HG03457 (cell line): ENCODE data around the gene PRAMEF14.
"Not testable (repeated sequence)": the region's sequence is repeated elsewhere in the genome, so short reads cannot be mapped to it uniquely, and the experiment has no call there.

Experiments used
- ATAC-seq: cut with Tn5 transposase; IDR thresholded peaks from one replicate; pipeline ENCODE4 v1.9.1; 2021; ENCODE audit warnings: moderate number of reproducible peaks; ENCODE audit not compliant: unreplicated experiment

The PRAMEF14 gene, protein sequence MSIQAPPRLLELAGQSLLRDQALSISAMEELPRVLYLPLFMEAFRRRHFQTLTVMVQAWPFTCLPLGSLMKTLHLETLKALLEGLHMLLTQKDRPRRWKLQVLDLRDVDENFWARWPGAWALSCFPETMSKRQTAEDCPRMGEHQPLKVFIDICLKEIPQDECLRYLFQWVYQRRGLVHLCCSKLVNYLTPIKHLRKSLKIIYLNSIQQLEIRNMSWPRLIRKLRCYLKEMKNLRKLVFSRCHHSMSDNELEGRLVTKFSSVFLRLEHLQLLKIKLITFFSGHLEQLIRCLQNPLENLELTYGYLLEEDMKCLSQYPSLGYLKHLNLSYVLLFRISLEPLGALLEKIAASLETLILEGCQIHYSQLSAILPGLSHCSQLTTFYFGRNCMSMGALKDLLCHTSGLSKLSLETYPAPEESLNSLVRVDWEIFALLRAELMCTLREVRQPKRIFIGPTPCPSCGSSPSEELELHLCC

DNA sequence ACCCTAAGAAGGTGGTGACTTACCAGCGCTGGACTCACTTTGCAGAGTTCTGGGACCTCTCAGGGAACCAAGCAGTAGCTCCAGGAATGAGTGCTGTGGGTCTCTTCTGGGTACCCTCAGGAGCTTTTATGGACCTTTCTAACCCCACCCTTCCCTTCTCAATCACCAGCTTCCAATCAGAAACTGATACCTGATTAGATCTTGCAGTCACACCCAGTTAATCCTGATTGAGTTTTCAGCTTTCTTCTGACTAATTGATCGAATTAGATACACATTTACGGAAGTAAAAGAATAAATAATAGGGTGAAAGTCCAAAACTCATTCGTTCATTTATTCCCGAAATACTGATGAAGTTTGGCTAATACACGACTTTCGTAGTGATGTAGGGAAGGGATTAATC is at the start of gene PRAMEF14:
Gene PRAMEF14, minus strand, starts transcription at position 101 of the 400 bp plus-strand sequence. CDS start 1,820 bp downstream, outside the sequence.
- ATAC-seq: not testable (repeated sequence)

DNA sequence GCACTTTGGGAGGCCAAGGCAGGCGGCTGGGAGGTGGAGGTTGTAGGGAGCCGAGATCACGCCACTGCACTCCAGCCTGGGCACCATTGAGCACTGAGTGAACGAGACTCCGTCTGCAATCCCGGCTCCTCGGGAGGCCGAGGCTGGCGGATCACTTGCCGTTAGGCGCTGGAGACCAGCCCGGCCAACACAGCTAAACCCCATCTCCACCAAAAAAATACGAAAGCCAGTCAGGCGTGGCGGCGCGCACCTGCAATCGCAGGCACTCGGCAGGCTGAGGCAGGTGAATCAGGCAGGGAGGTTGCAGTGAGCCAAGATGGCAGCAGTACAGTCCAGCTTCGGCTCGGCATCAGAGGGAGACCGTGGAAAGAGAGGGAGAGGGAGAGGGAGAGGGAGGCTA is 48.4 kb upstream of the PRAMEF14 start:
- ATAC-seq: not testable (repeated sequence)

DNA sequence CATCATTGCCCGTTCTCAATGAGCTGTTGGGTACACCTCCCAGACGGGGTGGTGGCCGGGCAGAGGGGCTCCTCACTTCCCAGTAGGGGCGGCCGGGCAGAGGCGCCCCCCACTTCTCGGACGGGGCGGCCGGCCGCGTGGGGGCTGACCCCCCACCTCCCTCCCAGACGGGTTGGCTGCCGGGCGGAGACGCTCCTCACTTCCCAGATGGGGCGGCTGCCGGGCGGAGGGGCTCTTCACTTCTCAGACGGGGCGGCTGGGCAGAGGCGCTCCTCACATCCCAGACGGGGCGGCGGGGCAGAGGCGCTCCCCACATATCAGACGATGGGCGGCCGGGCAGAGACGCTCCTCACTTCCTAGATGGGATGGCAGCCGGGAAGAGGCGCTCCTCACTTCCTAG is 47.8 kb upstream of the PRAMEF14 start:
- ATAC-seq: not testable (repeated sequence)

DNA sequence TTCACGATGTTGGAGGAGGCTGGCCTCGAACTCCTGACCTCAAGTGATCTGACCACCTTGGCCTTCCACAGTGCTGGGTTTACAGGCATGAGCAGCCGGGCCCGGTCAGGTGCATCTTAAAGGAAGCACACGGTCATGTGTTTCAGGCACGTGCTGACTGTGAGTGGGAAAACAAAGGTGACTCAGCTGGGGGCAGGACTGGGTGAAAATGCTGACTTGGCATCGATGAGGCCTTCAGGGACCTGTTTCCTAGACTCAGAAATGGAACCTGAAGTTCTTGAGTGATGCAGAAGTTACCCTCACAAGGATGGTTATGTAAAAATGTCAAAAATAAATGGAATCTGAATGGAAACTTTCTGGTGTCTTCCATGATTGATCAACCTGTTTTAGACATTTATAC is 46.1 kb upstream of the PRAMEF14 start:
- ATAC-seq: not testable (repeated sequence)

DNA sequence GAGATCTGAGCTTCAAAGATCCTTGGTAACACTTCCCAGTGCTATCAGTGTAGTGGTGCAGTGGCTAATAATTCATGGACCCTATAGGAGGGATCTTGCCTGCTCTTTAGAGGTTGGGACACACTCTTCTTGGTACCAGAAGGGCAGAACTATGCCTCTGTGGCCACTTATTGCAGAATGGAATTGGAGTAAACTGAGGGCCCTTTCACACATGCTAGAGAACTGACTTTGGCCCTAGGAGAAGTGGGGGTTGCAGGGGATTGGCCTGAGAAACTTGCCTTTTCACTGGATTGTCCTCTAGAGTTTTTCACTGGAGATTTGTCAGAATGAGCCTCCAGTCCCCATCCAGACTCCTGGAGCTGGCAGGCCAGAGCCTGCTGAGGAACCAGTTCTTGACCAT is 42.4 kb upstream of the PRAMEF14 start, which contains the start of gene PRAMEF17:
Gene PRAMEF17, plus strand, starts transcription at position 301 of the 400 bp plus-strand sequence. Its CDS starts 26 bp downstream, at position 327.
- not testable (repeated sequence) for ATAC-seq

- ATAC-seq: not testable (repeated sequence)
Measured at GRCh38 chr1:13380380-13380779, 33.4 kb upstream of the PRAMEF14 start.

DNA sequence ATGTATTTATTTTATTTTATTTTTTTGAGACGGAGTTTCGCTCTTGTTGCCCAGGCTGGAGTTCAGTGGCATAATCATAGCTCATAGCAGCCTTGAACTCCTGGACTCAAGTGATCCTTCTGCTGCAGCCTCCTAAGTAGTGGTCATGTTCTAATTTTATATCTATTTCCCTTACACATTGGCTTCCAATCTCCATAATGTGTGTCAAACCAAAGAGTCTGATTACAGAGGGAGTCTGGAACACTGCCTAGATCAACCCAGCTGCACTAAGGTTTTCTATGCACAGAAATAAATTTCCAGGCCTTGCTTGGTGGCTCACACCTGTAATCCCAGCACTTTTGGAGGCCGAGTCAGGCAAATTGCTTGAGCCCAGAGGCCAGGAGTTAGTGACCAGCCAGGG is 32.0 kb upstream of the PRAMEF14 start:
- ATAC-seq: not testable (repeated sequence)

DNA sequence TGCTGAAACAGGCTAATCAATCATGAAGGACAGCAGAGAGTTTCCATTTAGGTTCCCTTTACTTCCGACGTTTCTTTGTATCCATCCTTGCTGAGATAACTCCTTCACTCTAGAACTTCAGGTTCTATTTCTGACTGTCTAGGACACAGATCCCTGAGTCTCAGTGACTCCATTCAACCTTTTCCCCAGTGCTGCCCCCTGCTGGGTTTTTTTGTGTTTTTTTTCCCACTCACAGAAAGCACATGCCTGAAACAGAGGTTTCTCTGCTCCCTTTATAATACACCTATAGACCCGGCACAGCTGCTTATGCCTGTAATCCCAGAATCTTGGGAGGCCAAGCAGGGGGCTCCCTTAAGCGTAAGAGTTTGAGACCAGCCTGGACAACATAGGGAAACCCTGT is 21.6 kb upstream of the PRAMEF14 start:
- not testable (repeated sequence) for ATAC-seq

DNA sequence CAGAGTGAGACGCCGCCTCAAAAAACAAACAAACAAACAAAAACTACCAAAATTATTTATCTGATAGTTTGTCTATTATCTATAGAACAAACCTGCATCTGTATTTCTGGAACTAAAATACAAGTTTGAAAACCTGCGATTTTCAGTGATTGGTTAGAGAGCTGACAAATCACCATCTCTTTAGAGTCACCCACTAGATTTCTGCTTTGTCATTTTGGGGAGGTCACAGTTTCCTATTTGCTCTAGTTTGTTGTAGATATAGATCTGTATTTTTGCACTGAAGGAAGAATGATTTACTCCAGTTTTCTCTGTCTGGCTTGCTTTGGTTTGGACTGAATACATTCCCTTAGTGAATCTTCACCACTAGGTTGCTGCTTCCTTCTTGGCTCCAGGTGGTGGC is 19.6 kb upstream of the PRAMEF14 start:
- ATAC-seq: not testable (repeated sequence)

GRCh38 chr1:13364928-13365327 is 18.0 kb upstream of the PRAMEF14 start:
- not testable (repeated sequence) for ATAC-seq

DNA sequence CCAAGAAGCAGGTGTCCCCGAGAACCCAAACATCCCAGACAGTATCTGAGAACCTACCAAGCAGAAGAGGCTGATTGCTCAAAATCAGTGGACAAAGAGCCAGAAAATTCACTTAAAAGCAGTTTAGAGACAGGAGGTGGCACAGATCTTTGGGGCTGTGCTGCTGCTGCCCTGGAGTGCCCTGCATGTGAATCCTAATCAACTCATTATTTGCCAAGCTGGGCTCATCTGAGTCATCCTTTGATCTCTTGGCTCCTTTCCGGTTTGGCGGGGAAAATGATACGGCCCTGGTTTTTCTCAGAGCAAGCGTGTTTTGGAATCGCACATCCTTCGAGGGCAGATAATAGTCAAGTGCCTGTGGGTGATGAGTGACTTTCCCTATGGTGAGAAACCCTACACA is 15.4 kb upstream of the PRAMEF14 start:
- not testable (repeated sequence) for ATAC-seq

DNA sequence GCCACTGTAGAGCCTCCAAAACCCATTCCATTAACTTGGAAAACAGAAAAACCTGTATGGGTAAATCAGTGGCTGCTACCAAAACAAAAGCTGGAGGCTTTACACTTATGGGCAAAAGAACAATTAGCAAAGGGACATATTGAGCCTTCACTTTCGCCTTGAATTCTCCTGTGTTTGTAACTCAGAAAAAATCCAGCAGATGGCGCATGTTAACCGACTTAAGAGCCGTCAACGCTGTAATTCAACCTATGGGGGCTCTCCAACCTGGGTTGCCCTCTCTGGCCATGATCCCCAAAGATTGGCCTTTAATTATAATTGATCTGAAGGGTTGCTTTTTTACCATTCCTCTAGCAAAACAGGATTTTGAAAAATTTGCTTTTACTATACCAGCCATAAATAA is 9.8 kb upstream of the PRAMEF14 start:
- ATAC-seq: not testable (repeated sequence)

DNA sequence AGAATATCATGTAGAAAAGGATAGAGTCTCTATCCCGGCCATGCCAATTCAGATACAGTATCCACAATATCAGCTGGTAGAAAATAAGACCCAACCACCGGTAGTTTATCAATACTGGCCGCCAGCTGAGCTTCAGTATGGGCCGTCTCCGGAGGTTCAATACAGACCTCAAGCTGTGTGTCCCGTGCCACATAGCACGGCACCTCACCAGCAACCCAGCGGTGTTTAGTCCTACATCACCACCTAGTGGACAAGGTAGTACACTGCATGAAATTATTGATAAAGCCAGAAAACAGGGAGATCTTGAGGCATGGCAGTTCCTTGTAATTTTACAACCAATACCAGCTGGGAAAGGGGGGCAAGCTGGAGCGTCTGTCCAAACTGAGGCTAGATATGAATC is 7.5 kb upstream of the PRAMEF14 start:
- ATAC-seq: not testable (repeated sequence)

DNA sequence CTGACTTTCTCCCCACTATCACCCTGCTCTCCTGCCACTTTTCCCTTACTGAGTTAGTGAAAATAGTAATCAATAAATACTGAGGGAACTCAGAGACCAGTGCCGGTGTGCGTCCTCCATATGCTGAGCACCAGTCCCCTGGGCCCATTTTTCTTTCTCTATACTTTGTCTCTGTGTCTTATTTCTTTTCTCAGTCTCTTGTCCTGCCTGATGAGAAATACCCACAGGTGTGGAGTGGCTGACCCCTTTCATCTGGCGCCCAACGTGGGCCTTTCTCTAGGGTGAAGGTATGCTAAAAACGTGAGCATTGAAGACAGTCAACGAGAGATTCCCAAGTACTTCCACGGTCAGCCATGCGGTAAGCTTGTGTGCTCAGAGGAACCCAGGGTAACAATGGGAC is 6.5 kb upstream of the PRAMEF14 start:
- not testable (repeated sequence) for ATAC-seq

GRCh38 chr1:13342496-13342895 is 4.4 kb downstream of the PRAMEF14 start:
- ATAC-seq: not testable (repeated sequence)

DNA sequence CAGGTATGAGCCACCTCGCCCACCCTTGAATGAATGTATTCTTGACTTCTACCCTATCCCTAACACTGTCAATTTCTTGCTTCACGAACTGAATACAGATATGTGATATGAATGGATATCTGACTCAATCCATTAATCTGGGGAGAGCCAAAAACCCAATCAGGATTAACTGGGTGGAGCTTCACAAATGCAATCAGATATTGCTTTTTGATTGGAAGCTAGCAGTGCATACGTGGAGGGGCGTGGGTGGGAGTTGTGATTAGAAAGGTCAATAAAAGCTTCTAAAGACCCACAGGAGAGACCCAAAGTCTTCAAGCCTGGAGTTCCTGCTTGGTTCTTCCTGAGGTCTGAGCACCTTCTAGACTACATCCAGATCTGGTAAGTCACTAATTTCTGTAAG is 31.7 kb downstream of the PRAMEF14 start, which contains the start of gene PRAMEF15:
Gene PRAMEF15, plus strand, starts transcription at position 301 of the 400 bp plus-strand sequence. CDS start 2,827 bp downstream, outside the sequence.
- ATAC-seq: not testable (repeated sequence)

DNA sequence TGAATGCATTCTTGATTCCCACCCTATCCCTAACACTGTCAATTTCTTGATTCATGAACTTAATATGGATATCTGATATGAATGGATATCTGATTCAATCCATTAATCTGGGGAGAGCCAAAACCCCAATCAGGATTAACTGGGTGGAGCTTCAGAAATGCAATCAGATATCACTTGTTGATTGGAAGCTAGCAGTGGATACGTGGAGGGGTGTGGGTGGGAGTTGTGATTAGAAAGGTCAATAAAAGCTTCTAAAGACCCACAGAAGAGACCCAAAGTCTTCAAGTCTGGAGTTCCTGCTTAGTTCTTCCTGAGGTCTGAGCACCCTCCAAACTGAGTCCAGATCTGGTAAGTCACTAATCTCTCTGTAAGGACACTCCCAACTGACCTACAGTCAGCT is 43.7 kb downstream of the PRAMEF14 start, which contains the start of gene PRAMEF33:
Gene PRAMEF33, plus strand, starts transcription at position 301 of the 400 bp plus-strand sequence. CDS start 2,416 bp downstream, outside the sequence.
- ATAC-seq: not testable (repeated sequence)

GRCh38 chr1:13302197-13302596 is 44.7 kb downstream of the PRAMEF14 start:
- ATAC-seq: not testable (repeated sequence)

DNA sequence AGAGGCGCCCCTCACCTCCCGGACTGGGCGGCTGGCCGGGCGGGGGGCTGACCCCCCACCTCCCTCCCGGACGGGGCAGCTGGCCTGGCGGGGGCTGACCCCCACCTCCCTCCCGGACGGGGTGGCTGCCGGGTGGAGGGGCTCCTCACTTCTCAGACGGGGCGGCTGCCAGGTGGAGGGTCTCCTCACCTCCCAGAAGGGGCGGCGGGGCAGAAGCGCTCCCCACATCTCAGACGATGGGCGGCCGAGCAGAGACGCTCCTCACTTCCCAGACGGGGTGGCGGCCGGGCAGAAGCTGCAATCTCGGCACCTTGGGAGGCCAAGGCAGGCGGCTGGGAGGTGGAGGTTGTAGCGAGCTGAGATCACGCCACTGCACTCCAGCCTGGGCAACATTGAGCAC is 48.2 kb downstream of the PRAMEF14 start:
- ATAC-seq: not testable (repeated sequence)

DNA sequence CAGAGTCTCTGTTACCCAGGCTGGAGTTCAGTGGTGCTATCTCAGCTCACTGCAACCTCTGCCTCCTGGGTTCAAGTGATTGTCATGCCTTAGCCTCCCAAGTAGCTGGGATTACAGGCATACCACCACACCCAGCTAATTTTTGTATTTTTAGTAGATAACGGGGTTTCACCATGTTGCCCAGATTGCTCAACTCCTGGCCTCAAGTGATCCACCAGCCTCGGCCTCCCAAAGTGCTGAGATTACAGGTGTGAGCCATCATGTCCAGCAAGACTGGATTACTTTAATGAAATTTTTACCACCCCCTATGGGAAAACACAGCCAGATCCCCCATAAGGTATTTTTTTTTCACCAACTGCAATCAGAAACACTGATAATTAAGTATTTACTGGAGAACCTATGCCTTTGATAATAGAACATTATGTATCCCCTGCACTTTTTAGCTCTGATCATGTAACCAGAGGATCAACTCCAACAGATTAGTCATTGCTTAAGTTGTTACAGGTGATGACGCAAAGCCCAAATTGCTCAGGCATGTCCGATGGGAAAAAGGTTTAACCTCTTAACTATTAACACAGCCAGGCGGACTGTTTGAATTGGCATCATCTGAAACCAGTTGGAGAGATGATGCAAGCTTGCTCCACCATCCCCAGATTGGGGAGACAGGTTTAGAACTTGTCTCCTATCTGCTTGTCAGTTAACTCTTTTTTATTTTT is 49.6 kb downstream of the PRAMEF14 start:
- not testable (repeated sequence) for ATAC-seq
